Muscle layer of duodenum (tissue), 2 donors: ENCODE results near the gene DNAH11.

ENCODE experiments used
- H3K27ac ChIP-seq: one replicate; pipeline ENCODE4 v1.7.0; 2013; ENCODE audit warnings: mild to moderate bottlenecking, low read length
- H3K27me3 ChIP-seq: one replicate; pipeline ENCODE4 v1.7.0; 2013; ENCODE audit warnings: low read depth, mild to moderate bottlenecking, control low read depth, low read length
- H3K36me3 ChIP-seq, 2 donors: one replicate each; pipeline ENCODE4 v1.7.0; 2013; ENCODE audit warnings: low read length in 2 of 2, control low read depth in 1 of 2, mild to moderate bottlenecking in 1 of 2; ENCODE audit not compliant: insufficient read depth in 2 of 2, control insufficient read depth in 1 of 2
- H3K4me1 ChIP-seq, 2 donors: one replicate each; pipeline ENCODE4 v1.7.0; 2013; ENCODE audit warnings: low read length in 2 of 2, mild to moderate bottlenecking in 2 of 2, control low read depth in 1 of 2, moderate library complexity in 1 of 2; ENCODE audit not compliant: insufficient read depth in 2 of 2, control insufficient read depth in 1 of 2
- H3K4me3 ChIP-seq, 2 donors: one replicate each; pipeline ENCODE4 v1.7.0; 2013; ENCODE audit warnings: low read length in 2 of 2, low read depth in 1 of 2, mild to moderate bottlenecking in 1 of 2
- H3K9me3 ChIP-seq, 2 donors: one replicate each; pipeline ENCODE4 v1.7.0; 2013; ENCODE audit warnings: low read length in 2 of 2, control low read depth in 1 of 2, mild to moderate bottlenecking in 1 of 2; ENCODE audit not compliant: control insufficient read depth in 1 of 2
- donor health status: healthy.

DNAH11 gene

GRCh38 chr7:21562385-21562784 lies 19.5 kb downstream of the DNAH11 start:
- Histone ChIP-seq H3K4me3 (no peak overlapping the region), H3K9me3 (no peaks in the 10 kb centered on the region), H3K4me1 (no peaks in the 10 kb centered on the region), H3K27ac (no peak overlapping the region), H3K27me3 (no peaks in the 10 kb centered on the region), H3K36me3 (no peaks in the 10 kb centered on the region)

GRCh38 chr7:21565614-21566013 lies 22.8 kb downstream of the DNAH11 start:
- H3K27ac ChIP-seq: no peak overlapping the region
- H3K4me1 ChIP-seq: no peaks in the 10 kb centered on the region
- H3K27me3 ChIP-seq: no peaks in the 10 kb centered on the region
- no peaks in the 10 kb centered on the region for H3K9me3 ChIP-seq
- no peak overlapping the region for H3K4me3 ChIP-seq
- H3K36me3 ChIP-seq: no peaks in the 10 kb centered on the region

- no peak overlapping the region for H3K4me3 ChIP-seq
- no peaks in the 10 kb centered on the region for H3K4me1 ChIP-seq
- H3K36me3 ChIP-seq: no peaks in the 10 kb centered on the region
- H3K27ac ChIP-seq: no peak overlapping the region
- H3K27me3 ChIP-seq: no peaks in the 10 kb centered on the region
- H3K9me3 ChIP-seq: no peaks in the 10 kb centered on the region
These were observed 23.3 kb downstream of the DNAH11 start for GRCh38 chr7:21566094-21566493.

GRCh38 chr7:21568762-21569161 lies 25.9 kb downstream of the DNAH11 start:
- Histone ChIP-seq H3K36me3 (no peaks in the 10 kb centered on the region), H3K27me3 (no peaks in the 10 kb centered on the region), H3K27ac (no peak overlapping the region), H3K4me3 (no peak overlapping the region), H3K4me1 (no peaks in the 10 kb centered on the region), H3K9me3 (no peaks in the 10 kb centered on the region)

GRCh38 chr7:21572331-21573313 lies 29.8 kb downstream of the DNAH11 start:
- H3K36me3 ChIP-seq: no peaks in the 10 kb centered on the region
- H3K4me3 ChIP-seq: no peak overlapping the region
- no peaks in the 10 kb centered on the region for H3K9me3 ChIP-seq
- no peaks in the 10 kb centered on the region for H3K27me3 ChIP-seq
- no peak overlapping the region for H3K27ac ChIP-seq
- no peaks in the 10 kb centered on the region for H3K4me1 ChIP-seq

- H3K4me3 ChIP-seq: no peak overlapping the region
- H3K36me3 ChIP-seq: no peaks in the 10 kb centered on the region
- H3K27me3 ChIP-seq: no peaks in the 10 kb centered on the region
- no peaks in the 10 kb centered on the region for H3K4me1 ChIP-seq
- no peak overlapping the region for H3K27ac ChIP-seq
- peaks cover 0 to 2% of the 10 kb centered on the region in 2 donors for H3K9me3 ChIP-seq
These were observed 36.7 kb downstream of the DNAH11 start for GRCh38 chr7:21579341-21580072.

GRCh38 chr7:21580073-21580521 lies 37.3 kb downstream of the DNAH11 start:
- Histone ChIP-seq H3K27ac (no peak overlapping the region), H3K9me3 (peaks cover 0 to 2% of the 10 kb centered on the region in 2 donors), H3K27me3 (no peaks in the 10 kb centered on the region), H3K4me1 (no peaks in the 10 kb centered on the region), H3K36me3 (no peaks in the 10 kb centered on the region), H3K4me3 (no peak overlapping the region)

- H3K27ac ChIP-seq: no peak overlapping the region
- no peaks in the 10 kb centered on the region for H3K27me3 ChIP-seq
- H3K36me3 ChIP-seq: no peaks in the 10 kb centered on the region
- no peaks in the 10 kb centered on the region for H3K4me1 ChIP-seq
- H3K4me3 ChIP-seq: no peak overlapping the region
- H3K9me3 ChIP-seq: peaks cover 0 to 2% of the 10 kb centered on the region in 2 donors
These were observed 42.4 kb downstream of the DNAH11 start for GRCh38 chr7:21585070-21585724.

GRCh38 chr7:21587139-21587784 lies 44.4 kb downstream of the DNAH11 start:
- no peaks in the 10 kb centered on the region for H3K27me3 ChIP-seq
- no peak overlapping the region for H3K4me3 ChIP-seq
- H3K36me3 ChIP-seq: no peaks in the 10 kb centered on the region
- no peak overlapping the region for H3K27ac ChIP-seq
- H3K4me1 ChIP-seq: no peaks in the 10 kb centered on the region
- H3K9me3 ChIP-seq: peaks cover 0 to 2% of the 10 kb centered on the region in 2 donors

GRCh38 chr7:21596801-21597200 lies 54.0 kb downstream of the DNAH11 start:
- no peaks in the 10 kb centered on the region for H3K36me3 ChIP-seq
- H3K27me3 ChIP-seq: no peaks in the 10 kb centered on the region
- H3K27ac ChIP-seq: no peak overlapping the region
- H3K4me1 ChIP-seq: no peaks in the 10 kb centered on the region
- H3K9me3 ChIP-seq: no peaks in the 10 kb centered on the region
- no peak overlapping the region for H3K4me3 ChIP-seq

GRCh38 chr7:21603462-21603861 lies 60.6 kb downstream of the DNAH11 start:
- H3K4me3 ChIP-seq: no peak overlapping the region
- peaks cover 0 to 16% of the 10 kb centered on the region in 2 donors for H3K4me1 ChIP-seq
- H3K27ac ChIP-seq: no peak overlapping the region
- no peaks in the 10 kb centered on the region for H3K27me3 ChIP-seq
- no peaks in the 10 kb centered on the region for H3K9me3 ChIP-seq
- no peaks in the 10 kb centered on the region for H3K36me3 ChIP-seq
